DND-41 (cell line): ENCODE measurements around the gene ARMC12.

Source experiments
- ATAC-seq: fragments of 200-7000 bp; cut with Tn5 transposase; 3 replicates; pipeline ENCODE4 v1.9.1; 2021; ENCODE audit warnings: low read depth; ENCODE audit not compliant: insufficient read depth
- DNase-seq: peaks from one replicate; pipeline ENCODE4 v3.0.0-alpha.2; 2020
- H2AFZ ChIP-seq: 2 replicates; pipeline ENCODE4 v1.6.0; 2012; ENCODE audit warnings: low read depth, low read length
- H3K27ac ChIP-seq: 2 replicates; pipeline ENCODE4 v1.5.1; 2012; ENCODE audit warnings: low read length, inconsistent platforms
- H3K27me3 ChIP-seq: fragments of 200-600 bp; sonication (generic); 2 replicates; pipeline ENCODE4 v1.6.0; 2012; ENCODE audit warnings: low read length, mild to moderate bottlenecking, inconsistent platforms; ENCODE audit not compliant: insufficient read depth, poor library complexity
- H3K36me3 ChIP-seq: 2 replicates; pipeline ENCODE4 v1.5.1; 2012; ENCODE audit warnings: low read length, inconsistent platforms; ENCODE audit not compliant: insufficient read depth
- H3K4me1 ChIP-seq: 2 replicates; pipeline ENCODE4 v1.5.1; 2012; ENCODE audit warnings: mild to moderate bottlenecking, low read length; ENCODE audit not compliant: insufficient read depth
- H3K4me2 ChIP-seq: 2 replicates; pipeline ENCODE4 v1.6.0; 2012; ENCODE audit warnings: mild to moderate bottlenecking, moderate library complexity, low read length, inconsistent platforms; ENCODE audit not compliant: insufficient read depth
- H3K4me3 ChIP-seq, 2 experiments: fragments of 200-600 bp in 1 of 2; shearing (Covaris generic) in 1 of 2; 2 replicates each; pipeline ENCODE4 v1.5.1; 2012 to 2016; ENCODE audit warnings: inconsistent platforms in 2 of 2, low read length in 2 of 2, mild to moderate bottlenecking in 2 of 2, low read depth in 1 of 2, moderate library complexity in 1 of 2
- H3K79me2 ChIP-seq: 2 replicates; pipeline ENCODE4 v1.6.0; 2012; ENCODE audit warnings: low read length, inconsistent platforms; ENCODE audit not compliant: insufficient read depth
- H3K9ac ChIP-seq: 2 replicates; pipeline ENCODE4 v1.6.0; 2012; ENCODE audit warnings: low read depth, mild to moderate bottlenecking, inconsistent platforms, low read length, moderate library complexity
- H3K9me3 ChIP-seq: 2 replicates; pipeline ENCODE4 v1.5.1; 2012; ENCODE audit warnings: low read length, moderate library complexity, mild to moderate bottlenecking, inconsistent platforms; ENCODE audit not compliant: insufficient read depth, severe bottlenecking
- H4K20me1 ChIP-seq: 2 replicates; pipeline ENCODE4 v1.6.0; 2012; ENCODE audit warnings: low read length; ENCODE audit not compliant: insufficient read depth
- CTCF ChIP-seq: IDR thresholded peaks from 2 replicates; pipeline ENCODE4 v1.5.1; 2012; ENCODE audit warnings: borderline replicate concordance, low read length, moderate library complexity, mild to moderate bottlenecking; ENCODE audit not compliant: poor library complexity, severe bottlenecking; ENCODE audit errors: extremely low read depth
- EZH2 ChIP-seq: IDR thresholded peaks from 3 replicates; pipeline ENCODE4 v1.6.1; 2012; ENCODE audit warnings: borderline replicate concordance, low read depth, mild to moderate bottlenecking, moderate library complexity, low read length, inconsistent platforms; ENCODE audit not compliant: severe bottlenecking

Gene ARMC12

GRCh38 chr6:35713006-35713767, 23.6 kb upstream of the ARMC12 start:
- no peak overlapping the region for H3K4me3 ChIP-seq
- no peak for TF ChIP-seq CTCF
- no peak for TF ChIP-seq EZH2
- peaks cover 15% of the 10 kb centered on the region for H3K4me1 ChIP-seq
- no peaks in the 10 kb centered on the region for H3K9me3 ChIP-seq
- H3K79me2 ChIP-seq: no peaks in the 10 kb centered on the region
- H3K4me2 ChIP-seq: no peak overlapping the region
- peaks cover 21% of the 10 kb centered on the region for H3K27me3 ChIP-seq
- DNase-seq (no peak), ATAC-seq (0 out of 3 replicates have a peak, but pooled peaks have one; percentile 40)
- no peaks in the 10 kb centered on the region for H3K36me3 ChIP-seq
- no peak overlapping the region for H3K27ac ChIP-seq
- peaks cover 5% of the 10 kb centered on the region; the same call in 1 of the 2 replicates for H4K20me1 ChIP-seq
- no peak overlapping the region for H2AFZ ChIP-seq
- no peak overlapping the region for H3K9ac ChIP-seq

- Histone ChIP-seq H4K20me1 (peaks cover 16% of the 10 kb centered on the region), H2AFZ (no peak overlapping the region), H3K4me1 (peaks cover 42% of the 10 kb centered on the region), H3K27me3 (peaks cover 30% of the 10 kb centered on the region), H3K79me2 (no peaks in the 10 kb centered on the region), H3K4me2 (no peak overlapping the region), H3K4me3 (no peak overlapping the region), H3K27ac (no peak overlapping the region), H3K9ac (no peak overlapping the region), H3K36me3 (no peaks in the 10 kb centered on the region), H3K9me3 (no peaks in the 10 kb centered on the region)
- TF ChIP-seq CTCF: no peak
- no peak for TF ChIP-seq EZH2
- DNase-seq (no peak), ATAC-seq (no peak)
These were observed 20.0 kb upstream of the ARMC12 start for GRCh38 chr6:35716798-35717197.

GRCh38 chr6:35717449-35718374, 19.1 kb upstream of the ARMC12 start:
- H3K4me3 ChIP-seq: no peak overlapping the region
- peaks cover 24% of the 10 kb centered on the region for H3K27me3 ChIP-seq
- no peak overlapping the region for H3K4me2 ChIP-seq
- peak overlapping the region; percentile 39; the same call in 1 of the 2 replicates for H3K27ac ChIP-seq
- peaks cover 42% of the 10 kb centered on the region for H3K4me1 ChIP-seq
- no peak for TF ChIP-seq CTCF
- no peak for TF ChIP-seq EZH2
- H3K79me2 ChIP-seq: no peaks in the 10 kb centered on the region
- H3K9ac ChIP-seq: no peak overlapping the region
- ATAC-seq: no peak
- H4K20me1 ChIP-seq: peaks cover 16% of the 10 kb centered on the region
- DNase-seq: no peak
- no peak overlapping the region for H2AFZ ChIP-seq
- no peaks in the 10 kb centered on the region for H3K9me3 ChIP-seq
- H3K36me3 ChIP-seq: no peaks in the 10 kb centered on the region
